HG02943 (cell line): Measurements from ENCODE around the gene TMEM181.
A peak's percentile ranks its signal among the peaks of the same experiment; 100 is the strongest.
"Not testable (repeated sequence)": the region's sequence is repeated elsewhere in the genome, so short reads cannot be mapped to it uniquely, and the experiment has no call there.

Source experiments
- ATAC-seq: cut with Tn5 transposase; IDR thresholded peaks from one replicate; pipeline ENCODE4 v1.9.1; 2021; ENCODE audit warnings: mild to moderate bottlenecking, low read depth, moderate library complexity; ENCODE audit not compliant: unreplicated experiment

The TMEM181 gene

GRCh38 chr6:158632538-158633119 lies 72.7 kb downstream of the TMEM181 start:
- ATAC-seq: not testable (repeated sequence)

DNA sequence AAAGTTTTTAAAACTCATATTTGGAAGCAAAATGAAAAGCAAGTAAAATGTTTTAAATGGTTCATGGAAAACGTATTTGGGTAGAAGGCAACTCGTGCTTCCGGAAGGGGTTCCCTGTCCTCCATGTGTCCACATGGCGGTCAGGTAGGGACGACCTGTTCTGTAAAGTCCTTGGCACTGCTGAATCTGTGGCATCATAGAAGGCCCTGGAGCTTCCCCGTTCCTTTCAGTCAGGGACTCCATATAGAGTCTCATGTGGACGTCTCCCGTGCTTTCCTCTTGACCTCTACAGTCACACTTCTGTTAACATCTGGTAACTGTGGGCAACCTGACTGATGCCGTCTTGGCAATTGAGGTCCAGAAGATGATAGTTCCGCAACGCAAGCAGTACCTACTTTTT lies 73.2 kb downstream of the TMEM181 start:
- no peak for ATAC-seq

- ATAC-seq: no peak
These were observed 75.0 kb downstream of the TMEM181 start for GRCh38 chr6:158634695-158635426.

DNA sequence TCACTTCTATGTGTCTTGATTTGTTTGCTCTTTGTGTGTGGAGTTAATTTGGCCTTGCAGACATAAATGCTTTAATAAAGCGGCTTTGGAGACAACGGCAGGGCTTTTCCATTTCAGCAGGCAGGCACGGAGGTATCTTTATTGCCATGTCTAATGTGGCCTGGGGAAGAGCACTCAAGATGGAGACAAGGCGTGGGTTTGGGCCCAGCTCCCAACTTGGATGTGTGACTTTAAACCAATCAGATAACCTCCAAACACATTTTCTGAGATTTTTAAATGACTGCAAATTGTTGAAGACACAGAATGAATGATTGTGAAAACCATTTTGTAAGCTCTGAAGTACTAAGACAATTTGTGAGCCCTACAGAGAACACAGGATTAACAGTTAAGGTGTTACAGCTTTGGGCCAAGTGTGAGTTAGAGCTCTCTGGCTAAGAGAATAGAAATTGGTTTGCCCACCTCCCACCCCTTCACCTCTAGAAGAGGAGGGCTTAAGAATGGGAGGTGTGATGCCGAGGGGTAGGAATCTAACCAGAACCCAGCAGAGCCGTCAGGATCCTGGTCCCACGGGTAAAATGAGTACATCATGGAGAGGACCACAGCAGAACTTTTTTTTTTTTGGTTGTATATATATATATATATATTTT lies 75.7 kb downstream of the TMEM181 start:
- ATAC-seq: no peak

DNA sequence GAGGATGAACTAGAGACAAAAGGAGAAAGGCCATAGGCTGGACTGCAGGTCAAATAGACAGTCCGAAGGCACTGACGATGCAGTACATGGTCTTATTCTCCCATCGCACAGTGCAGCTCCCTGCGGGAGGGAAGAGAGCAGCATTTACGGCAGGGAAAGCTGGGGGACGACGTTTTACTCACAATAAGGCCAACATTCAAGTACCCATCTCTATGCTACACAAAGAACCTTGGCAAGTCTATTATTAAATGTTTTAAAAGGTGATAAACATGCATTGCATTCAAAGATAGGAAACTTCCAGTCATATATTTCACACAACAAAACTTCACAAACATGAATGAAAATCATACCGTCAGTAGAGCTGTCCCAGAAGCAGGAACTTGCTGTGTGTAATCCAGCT lies 76.9 kb downstream of the TMEM181 start:
- ATAC-seq: no peak

DNA sequence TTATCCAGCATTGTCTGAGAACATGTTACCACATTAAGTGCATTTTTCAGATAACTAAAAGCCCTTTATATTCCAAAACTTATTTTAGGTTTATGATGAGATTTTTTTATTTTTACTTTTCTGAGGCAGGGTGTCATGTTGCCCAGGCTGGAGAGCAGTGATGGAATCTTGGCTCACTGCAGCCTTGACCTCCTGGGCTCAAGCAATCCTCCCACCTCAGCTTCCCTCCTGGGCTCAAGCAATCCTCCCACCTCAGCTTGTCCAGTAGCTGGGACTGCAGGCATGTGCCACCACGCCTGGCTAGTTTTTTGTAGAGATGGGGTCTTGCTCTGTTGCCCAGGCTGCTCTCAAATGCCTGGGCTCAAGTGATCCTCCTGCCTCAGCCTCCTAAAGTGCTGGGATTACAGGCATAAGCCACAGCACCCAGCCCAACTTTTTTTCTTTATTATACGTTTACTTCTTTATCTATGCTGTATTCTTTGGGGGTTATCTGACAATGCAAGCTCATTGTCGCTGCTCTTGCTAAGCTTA lies 78.5 kb downstream of the TMEM181 start:
- no peak for ATAC-seq

- ATAC-seq: no peak
These were observed 79.2 kb downstream of the TMEM181 start for GRCh38 chr6:158639056-158639455.

DNA sequence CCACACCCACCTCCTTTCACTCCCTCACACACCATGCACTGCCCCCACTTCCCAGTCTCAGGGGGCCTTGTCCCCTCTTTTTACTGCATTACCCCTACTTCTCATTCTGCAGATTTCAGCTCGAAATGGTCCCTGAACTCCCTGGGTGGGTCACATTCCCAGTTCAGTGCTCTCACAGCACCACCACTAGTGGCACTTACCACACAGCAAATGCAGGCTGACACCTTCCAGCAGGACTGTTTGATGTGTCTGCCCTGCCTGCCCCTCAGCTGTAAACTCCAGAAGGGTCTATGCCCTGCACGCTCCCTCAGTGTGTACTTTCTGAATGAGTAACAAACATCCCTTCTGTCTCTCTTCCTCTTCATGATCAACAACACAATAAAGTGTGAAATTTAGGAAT lies 80.6 kb downstream of the TMEM181 start:
- ATAC-seq: no peak

- no peak for ATAC-seq
These were observed 82.3 kb downstream of the TMEM181 start for GRCh38 chr6:158642097-158642601.

GRCh38 chr6:158643836-158644230 lies 83.9 kb downstream of the TMEM181 start:
- no peak for ATAC-seq

GRCh38 chr6:158644231-158645063 lies 84.6 kb downstream of the TMEM181 start, which contains the start of gene DYNLT1:
DYNLT1 (minus strand) TSS chr6:158644743; CDS start chr6:158644708, 35 bp downstream.
- peak; percentile 57 for ATAC-seq

- no peak for ATAC-seq
These were observed 85.5 kb downstream of the TMEM181 start for GRCh38 chr6:158645064-158646022.

- no peak for ATAC-seq
These were observed 86.4 kb downstream of the TMEM181 start for GRCh38 chr6:158646023-158646910.

DNA sequence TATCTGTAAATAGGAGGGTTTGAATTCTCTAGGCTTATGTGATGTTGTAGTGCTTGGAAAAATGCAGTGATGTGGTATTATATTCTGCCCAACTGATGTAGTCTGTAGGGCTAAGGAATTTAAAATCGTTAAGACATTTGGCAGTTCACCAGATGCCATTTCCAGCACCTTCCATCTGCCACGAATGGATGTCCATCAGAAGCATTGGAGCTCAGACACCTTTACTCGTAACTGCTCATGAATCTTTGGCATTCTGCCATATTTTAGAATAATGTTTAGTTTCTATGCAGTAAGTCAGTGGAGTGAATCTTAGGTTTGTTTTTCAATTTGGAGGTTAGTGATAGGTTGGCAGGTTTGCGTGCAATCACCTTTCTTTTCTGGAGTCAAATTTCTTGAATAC lies 87.6 kb downstream of the TMEM181 start:
- no peak for ATAC-seq

- ATAC-seq: no peak
These were observed 88.8 kb downstream of the TMEM181 start for GRCh38 chr6:158648682-158649131.

DNA sequence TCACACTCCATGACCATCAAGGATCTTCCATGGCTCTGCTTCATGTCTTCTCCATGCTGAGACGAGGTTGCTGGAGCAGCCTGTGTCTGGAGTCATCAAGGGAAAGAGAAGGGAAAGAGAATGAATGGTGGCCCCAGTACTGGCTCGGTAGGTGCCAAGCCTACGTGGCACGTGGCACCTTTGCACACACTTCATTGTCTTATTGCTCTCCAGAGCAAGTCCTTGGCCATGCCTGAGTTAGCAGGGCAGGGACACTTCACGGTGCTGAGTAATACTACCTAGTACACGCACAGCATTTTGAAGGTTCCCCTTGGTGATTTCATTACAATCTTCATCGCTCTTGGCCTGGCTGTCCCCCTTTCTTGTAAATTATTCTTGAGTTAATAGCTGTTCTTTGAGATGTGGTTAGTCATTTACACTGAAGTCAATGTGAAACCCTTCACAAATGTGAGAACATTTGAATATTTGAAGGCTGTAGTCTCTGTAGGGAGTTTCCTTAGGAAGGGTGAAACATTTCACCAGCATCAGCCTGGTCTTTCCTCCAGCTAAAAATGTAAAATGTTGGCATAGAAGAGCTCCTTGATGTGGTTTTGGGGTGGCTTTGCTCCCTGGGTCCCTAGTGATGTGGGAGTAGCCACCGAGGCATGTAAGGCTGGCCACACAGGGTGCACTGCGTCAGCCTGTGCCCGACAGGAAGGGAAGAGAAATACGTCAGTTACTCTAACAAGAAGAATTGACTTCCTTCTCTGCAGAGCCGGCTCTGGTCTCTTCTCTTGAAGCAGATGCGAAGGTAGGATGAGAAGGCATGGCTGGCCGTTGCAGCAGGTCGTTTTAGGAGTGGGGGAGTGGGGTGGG lies 89.6 kb downstream of the TMEM181 start, which contains the start of gene SYTL3:
Gene SYTL3, plus strand, starts transcription at position 766 of the 855 bp plus-strand sequence. CDS start 13,215 bp downstream, outside the sequence.
- ATAC-seq: peak; percentile 61
